22Rv1 (cell line): ENCODE measurements around the gene NINJ2.

Source experiments
- ZFX ChIP-seq: fragments of 450-650 bp; IDR thresholded peaks from 2 replicates; pipeline ENCODE4 v1.6.1; 2017; ENCODE audit warnings: antibody characterized with exemption, borderline replicate concordance
- TF ChIP-seq, protein P1 (sequence below): fragments of 450-650 bp; IDR thresholded peaks from 2 replicates; pipeline ENCODE4 v1.5.1; 2017; ENCODE audit warnings: mild to moderate bottlenecking

DNA sequence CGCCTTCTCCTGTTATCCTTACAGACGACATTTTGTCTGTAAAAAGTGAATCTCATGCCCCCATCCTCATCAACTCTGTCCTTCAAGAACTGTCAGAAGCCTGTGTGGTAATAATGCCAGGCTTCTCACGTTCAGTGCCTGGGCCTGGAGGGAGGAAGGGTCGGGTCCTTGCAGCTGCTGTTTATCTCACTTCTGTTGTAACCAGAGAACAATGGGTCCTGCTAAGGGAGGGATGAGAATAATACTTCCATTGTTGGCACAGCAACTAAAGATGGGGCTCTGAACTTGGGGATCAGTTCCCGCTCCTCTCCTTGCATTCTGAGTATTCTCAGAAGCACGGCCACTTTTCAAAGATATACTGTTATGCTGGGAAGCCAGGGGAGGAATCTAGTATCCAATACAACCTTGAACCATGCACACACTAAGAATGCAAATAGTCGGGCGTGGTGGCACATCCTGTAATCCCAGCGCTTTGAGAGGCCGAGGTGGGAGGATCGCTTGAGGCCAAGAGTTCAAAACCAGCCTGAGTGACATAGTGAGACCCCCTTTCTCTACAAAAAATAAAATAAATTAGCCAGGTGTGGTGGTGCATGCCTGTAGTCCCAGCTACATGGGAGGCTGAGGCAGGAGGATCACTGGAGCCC, 38.8 kb upstream of the NINJ2 start:
- TF ChIP-seq, protein P1, sequence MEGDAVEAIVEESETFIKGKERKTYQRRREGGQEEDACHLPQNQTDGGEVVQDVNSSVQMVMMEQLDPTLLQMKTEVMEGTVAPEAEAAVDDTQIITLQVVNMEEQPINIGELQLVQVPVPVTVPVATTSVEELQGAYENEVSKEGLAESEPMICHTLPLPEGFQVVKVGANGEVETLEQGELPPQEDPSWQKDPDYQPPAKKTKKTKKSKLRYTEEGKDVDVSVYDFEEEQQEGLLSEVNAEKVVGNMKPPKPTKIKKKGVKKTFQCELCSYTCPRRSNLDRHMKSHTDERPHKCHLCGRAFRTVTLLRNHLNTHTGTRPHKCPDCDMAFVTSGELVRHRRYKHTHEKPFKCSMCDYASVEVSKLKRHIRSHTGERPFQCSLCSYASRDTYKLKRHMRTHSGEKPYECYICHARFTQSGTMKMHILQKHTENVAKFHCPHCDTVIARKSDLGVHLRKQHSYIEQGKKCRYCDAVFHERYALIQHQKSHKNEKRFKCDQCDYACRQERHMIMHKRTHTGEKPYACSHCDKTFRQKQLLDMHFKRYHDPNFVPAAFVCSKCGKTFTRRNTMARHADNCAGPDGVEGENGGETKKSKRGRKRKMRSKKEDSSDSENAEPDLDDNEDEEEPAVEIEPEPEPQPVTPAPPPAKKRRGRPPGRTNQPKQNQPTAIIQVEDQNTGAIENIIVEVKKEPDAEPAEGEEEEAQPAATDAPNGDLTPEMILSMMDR, result no peak
- no peak for TF ChIP-seq ZFX
